Left kidney (tissue), 8 donors: ENCODE data around the gene TBK1. TPM values are rescaled to one million over a fixed set of nuclear protein-coding genes. Genes with fewer than 3 reads are reported as not detected.

Experiments used
- DNase-seq: peaks from one replicate; pipeline ENCODE4 v3.0.0-alpha.2; 2013
- long read RNA-seq, 8 donors: transcript quantifications; one replicate each; lab custom pipeline, GENCODE V29; 2026
- polyA plus RNA-seq: library from polyadenylated mRNA; unstranded; fragments of 120-200 nt; gene quantifications from one replicate; pipeline ENCODE4 v1.2.1, GENCODE V29; 2013; ENCODE audit not compliant: insufficient read length

Gene TBK1
- 29.1 TPM for polyA plus RNA-seq
- long read RNA-seq, donor 1, transcript TBK1-201 (21 exons, 3,256 nt) = major isoform, 5 of 5 reads
- long read RNA-seq, donor 1, partial matches to known transcripts = 0 of 5 reads
- long read RNA-seq, donor 1, other reads (novel, unspliced or antisense) = 0 of 5 reads
- long read RNA-seq, donor 2, partial matches to known transcripts = 6 of 8 reads
- long read RNA-seq, donor 2, other reads (novel, unspliced or antisense) = 0 of 8 reads
- long read RNA-seq, donor 3, partial matches to known transcripts = 0 of 2 reads
- long read RNA-seq, donor 3, other reads (novel, unspliced or antisense) = 0 of 2 reads
- long read RNA-seq, donor 4 = 0 reads
- long read RNA-seq, donor 5, transcript TBK1-201 (21 exons, 3,256 nt) = major isoform, 5 of 5 reads
- long read RNA-seq, donor 5, partial matches to known transcripts = 0 of 5 reads
- long read RNA-seq, donor 5, other reads (novel, unspliced or antisense) = 0 of 5 reads
- long read RNA-seq, donor 6, partial matches to known transcripts = 8 of 10 reads
- long read RNA-seq, donor 6, other reads (novel, unspliced or antisense) = 0 of 10 reads
- long read RNA-seq, donor 7, partial matches to known transcripts = 7 of 9 reads
- long read RNA-seq, donor 7, other reads (novel, unspliced or antisense) = 0 of 9 reads
- long read RNA-seq, donor 8, partial matches to known transcripts = 0 of 2 reads
- long read RNA-seq, donor 8, other reads (novel, unspliced or antisense) = 0 of 2 reads

DNA sequence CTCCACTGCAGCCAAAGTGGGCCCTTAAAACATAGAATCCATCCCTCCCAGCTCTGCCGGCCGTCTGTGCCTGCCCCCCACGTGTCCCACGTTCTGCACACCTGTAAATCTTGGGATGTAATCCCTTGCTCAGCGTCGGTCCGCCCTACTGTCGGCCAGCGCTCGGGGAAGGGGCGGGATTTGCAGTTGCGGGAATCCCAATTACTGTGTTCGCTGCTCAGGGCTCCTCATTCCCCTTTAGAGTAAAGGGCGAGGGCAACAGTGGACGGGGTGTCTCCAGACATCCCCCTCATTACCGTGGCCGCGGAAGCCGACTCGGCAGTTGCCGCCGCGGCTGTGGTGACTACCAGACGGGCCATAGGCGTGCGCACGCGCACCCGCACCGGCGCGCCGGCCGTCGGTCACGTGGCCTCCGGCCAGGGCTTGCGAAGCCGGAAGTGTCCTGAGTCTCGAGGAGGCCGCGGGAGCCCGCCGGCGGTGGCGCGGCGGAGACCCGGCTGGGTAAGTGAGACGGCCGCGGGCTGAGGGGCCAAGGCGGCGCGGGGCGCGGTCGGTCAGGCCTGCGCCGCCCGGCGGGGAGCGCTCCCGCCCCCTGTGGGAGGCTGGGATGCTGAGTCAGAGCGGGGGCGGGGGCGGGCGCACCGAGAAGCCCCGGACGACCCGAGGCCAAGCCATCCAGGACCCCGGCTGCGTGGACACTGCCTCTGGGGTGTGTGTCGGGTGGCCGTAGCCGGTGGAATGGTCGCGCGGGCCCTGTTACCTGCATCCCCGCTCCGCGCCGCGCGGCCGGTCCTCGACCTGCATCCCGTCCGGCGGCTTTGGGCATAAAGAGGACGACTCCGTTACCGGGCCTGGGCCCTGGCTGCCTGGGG is at the start of gene TBK1:
TSS of gene TBK1 (plus strand) at position 434 of the 872 bp plus-strand sequence. CDS start 3,751 bp downstream, outside the sequence.
- DNase-seq = peak; percentile 82

DNA sequence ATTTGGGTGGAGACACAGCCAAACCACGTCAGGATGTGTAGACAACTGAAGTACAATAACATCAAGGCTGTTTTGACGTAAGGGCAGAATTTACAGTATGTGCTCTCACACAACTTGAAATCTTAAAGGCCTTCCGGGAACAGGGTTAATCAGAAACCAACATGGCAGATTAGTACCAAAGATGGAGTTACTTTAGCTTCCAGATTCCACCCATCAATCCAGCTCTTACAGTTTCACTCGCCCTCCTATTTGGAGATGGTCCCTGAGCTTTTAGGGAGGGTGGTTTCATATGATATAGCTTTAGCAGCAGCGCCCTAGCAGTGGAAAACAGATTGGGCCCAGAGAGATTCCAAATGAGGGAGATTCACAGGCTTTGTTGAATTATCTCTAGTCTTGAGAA is 49.7 kb upstream of the TBK1 start:
- DNase-seq = no peak

DNA sequence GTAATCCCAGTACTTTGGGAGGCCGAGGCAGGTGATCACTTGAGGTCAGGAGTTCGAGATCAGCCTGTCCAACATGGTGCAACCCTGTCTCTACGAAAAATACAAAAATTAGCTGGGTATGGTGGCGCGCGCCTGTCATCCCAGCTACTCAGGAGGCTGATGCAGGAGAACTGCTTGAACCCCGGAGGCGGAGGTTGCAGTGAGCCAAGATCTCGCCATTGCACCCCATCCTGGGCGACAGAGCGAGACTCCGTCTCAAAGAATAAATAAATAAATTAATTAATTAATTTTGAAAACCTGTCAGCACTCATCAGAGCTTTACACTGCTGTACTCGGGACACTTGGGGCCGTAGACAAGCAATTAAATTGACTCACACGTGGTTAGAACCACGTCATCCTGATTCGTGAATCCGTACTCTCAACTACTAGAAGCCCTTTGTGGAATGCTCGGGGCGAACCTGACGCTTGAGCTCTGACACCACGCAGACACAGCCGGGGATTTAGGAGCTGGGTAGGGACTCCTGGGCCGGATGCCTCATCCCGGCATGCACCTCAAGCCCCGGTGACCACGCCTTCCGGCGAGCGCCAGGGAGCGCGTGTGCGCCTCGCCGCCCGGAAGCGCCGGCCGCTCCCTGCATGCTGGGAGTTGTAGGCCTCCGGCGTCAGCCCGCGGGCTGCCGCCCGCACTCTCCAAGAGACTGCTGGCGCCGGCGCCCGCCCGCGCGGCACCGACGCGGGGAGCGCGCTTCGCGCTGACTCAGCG is 48.0 kb upstream of the TBK1 start, which contains the start of gene XPOT:
TSS of gene XPOT (plus strand) at position 686 of the 763 bp plus-strand sequence. CDS start 5,644 bp downstream, outside the sequence.
- peak; percentile 93 for DNase-seq

DNA sequence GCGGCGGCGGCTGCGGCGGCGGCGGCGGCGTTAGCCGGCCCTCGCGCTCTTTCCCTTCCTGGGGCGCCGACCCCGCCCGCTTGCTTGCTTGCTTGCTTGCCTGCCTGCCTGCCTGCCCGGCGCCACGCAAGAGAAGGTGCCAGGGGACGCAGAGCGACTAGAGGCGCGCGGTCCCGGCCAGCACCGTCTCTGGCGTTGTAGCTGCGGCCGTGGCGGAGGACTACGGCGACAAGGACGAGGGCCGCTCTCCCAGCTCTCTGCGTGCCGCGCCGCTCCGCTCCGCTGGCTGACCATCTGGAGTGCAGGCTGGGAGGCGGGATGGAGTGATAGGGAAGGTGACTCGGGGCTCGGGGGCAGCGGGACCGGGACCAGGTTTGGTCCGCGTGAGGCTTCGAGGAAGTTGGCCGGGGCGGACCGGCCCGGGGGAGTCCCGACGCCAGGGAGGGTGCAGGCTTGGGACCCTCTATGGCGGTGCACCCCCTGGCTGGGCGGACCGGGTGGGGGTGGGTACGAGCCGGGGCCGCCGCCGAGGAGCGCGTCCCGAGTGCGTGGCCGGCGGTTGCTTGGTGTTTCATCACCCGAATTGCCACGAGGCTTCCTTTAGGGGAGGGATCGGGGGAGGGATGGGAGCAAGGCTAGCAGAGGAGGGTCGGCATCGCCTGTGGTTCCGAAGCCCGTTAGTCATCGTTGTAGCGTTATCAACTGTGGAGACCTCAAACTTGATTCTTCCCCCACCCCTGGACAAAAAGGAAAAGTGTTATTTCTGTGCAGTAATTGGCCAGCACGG is 47.3 kb upstream of the TBK1 start:
- DNase-seq = no peak

DNA sequence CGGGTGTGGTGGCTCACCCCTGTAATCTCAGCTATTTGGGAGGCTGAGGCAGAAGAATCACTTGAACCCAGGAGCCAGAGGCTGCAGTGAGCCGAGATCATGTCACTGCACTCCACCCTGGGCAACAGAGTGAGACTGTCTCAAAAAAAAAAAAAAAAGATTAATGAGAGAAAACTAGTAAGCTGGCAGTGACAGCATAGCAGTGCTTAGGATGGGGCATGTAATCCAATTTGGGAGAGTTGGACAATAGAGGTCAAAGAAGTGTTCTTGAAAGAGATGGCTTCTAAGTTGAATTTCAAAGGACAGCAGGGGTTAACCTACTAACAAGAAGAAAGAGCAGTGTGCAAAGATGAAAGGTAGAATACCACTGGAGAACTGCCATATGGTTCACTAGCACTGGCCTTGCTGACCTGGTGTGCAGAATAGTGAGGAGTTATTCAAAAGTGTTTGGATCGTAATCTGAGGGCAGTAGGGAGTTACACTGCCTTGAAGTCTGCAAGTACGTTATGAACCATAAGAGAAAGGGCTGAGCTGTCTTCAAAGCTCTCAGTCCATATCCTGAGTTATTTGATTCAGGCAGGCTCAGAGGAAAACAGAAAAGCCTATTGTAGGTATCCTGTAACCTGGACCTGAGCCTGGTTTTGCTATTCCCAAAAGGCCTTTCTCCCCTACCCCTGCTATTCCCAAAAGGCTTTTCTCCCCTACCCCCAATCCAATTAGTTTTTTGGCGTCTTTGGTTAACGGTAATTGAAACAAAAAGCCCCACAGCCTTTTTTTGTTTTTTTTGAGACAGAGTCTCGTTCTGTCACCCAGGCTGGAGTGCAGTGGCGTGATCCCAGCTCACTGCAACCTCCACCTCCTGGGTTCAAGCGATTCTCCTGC is 44.3 kb upstream of the TBK1 start:
- no peak for DNase-seq

DNA sequence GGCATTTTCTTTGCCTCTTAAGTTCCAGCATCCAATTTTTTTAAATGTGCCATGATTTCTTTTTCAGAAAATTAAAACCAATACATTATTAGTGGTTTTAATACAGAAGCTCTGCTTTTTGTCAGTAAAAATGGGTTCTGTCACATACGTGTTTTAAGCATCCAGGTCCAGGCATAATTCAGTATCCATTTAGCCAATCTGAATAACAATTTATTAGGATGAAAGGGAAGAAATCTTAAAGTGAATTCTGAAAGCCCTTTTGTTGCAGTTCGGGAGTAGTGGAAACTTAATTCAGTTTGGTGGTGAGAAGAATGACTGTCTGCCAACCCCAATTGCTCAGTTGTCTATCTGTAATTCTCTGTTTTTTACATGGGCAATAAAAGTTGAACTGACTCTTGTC is 40.5 kb upstream of the TBK1 start:
- no peak for DNase-seq

DNA sequence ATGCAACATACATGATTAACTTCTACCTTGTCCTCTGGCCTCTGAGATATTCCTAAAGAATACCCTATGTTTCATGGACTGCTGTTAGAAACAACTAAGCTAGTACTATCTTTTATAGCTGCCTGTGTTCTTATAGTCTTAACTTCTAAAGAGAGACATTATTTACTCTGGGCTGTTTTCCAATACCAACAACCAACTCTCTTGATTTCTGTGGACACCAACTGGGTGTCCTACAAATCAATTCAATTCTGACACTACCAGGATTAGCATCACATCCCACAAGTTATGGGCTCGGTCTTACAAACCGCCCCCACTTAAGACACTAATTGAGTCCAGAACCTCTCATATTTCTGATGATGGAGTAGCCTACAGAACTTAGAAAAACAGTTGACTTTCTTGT is 39.5 kb upstream of the TBK1 start:
- no peak for DNase-seq

DNA sequence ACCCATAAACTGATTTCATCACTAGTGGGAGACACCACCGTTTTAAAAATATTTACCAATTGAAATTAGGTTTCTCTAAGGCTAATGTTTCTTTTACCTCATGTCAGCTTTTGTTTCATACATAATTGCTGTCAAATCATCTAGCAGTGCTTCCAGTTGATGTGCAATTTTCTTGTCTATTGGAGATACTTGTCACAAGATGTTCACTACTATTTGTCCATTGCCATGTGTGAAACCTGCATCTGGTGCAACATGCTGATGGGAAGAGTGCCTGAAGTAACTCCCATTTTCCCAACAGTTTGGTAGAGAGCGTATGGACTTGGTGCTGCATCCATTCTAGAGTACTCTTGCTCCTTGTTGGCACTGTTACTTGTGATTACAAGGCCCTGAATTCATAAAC is 38.0 kb upstream of the TBK1 start:
- DNase-seq = no peak

DNA sequence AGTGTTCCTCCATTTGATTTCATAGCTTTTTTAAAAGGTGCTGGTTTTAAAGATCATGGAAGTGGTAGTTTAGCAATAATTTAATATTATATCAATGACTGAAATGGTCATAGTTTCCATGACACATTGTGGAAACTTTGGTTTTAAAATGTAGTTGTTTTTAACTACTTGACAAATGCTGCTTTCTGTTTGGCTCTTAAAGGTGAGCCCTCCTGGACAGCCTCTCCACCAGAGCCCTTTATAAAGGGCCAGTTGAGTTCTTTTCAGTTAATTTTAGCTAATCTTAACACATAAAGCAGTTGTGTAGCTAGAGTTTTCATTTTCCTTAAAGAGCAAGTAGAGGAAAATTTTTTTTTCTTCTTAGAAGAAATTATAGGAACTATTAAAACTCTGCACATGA is 33.7 kb upstream of the TBK1 start:
- DNase-seq = no peak

DNA sequence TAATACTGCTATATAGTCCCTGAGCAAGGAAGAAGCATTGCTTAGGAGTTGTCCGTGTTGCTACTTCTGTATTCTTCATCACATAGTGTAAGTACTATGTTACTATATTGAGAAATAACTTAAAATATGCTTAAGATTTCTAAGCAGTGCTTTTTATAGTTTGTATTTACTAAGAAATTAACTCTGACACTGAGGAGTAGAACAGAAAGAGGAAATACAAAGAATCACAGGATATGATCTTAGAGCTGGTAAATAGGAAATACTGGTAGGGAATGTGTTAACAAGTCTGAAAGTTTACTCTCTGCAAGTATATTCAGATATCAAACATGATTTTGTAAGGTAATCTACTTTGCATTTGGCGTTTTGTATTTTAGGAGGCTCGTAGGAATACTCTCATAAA is 32.2 kb upstream of the TBK1 start:
- no peak for DNase-seq

DNA sequence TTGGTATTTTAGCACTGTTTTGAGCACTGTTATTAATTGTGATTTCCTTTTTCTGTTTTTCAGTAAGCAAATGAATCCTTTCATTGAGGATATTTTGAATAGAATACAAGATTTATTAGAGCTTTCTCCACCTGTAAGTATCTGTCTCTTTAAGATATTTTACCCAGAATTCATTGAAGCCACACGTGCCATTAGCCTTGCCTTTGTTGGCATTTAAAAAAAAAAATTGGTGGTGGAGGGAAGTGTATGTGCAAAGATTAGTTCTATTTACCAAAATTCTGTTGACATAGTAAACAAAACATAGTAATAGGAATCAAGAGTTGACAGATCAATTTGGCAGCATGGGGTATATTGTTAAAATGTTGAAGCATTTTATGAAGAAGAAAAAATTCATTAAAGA is 23.9 kb upstream of the TBK1 start:
- DNase-seq = no peak

DNA sequence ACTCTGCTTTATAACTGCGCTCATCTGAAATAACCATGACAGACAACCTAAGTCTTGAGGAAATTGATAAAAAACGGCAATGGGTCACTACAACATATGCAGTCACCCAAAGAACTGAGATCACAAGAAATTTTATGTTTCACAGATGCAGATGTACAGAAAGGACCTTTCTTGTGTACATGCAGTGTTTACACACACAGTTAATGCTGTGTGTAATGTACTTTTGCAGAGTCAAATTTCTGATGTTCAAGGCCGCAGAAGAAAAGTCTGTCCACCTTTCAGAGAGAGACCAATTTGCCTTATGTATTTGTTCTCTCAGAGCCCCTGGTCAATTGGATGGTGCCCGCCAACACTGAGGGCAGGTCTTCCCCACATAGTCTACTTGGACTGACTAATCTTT is 23.0 kb upstream of the TBK1 start:
- no peak for DNase-seq

DNA sequence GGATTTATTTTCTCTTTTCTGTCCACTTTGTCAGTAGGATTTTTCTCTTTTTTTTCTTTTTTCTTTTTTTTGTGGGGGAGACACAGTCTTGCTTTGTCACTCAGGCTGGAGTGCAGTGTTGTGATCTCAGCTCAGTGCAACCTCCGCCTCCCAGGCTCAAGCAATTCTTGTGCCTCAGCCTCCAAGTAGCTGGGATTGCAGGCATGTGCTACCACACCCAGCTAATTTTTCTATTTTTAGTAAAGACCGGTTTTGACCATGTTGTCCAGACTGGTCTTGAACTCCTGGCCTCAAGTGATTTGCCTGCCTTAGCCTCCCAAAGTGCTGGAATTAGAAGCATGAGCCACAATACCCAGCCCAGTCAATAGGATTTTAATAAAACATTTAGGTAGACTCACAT is 21.0 kb upstream of the TBK1 start:
- no peak for DNase-seq

DNA sequence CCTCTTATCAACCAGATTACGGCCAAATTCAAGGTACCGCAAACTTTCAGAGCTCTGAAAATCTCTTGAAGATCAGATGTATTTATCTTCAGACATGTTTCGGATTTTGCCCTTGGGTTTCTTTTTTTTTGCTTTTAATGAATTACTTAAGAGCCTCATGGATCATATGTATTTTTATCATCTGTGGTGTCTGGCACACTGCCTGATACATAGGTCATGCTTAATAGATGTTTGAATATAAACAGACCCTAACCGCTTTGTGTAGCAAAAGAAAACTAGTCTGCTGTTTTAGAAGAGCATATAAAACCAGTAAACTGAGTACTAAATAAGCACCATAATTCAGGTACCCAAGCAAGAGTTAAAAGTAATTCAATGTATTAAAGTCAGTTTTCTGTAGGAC is 20.1 kb upstream of the TBK1 start:
- DNase-seq = no peak

DNA sequence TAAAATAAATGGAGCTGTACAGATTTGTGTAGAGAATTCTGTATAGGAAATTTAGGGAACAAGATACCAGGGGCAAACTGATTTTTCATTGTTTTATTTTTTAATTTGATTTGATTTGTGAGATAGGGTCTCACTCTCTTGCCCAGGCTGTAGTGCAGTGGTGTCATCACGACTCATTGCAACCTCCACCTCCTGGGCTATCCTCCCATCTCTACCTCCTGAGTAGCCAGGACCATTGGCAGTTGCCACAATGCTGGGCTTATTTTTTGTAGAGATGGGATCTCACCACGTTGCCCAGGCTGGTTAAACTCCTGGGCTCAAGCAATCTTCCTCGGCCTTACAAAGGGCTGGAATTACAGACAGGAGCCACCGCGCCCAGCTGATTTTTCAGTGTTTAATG is 18.0 kb upstream of the TBK1 start:
- DNase-seq = no peak

DNA sequence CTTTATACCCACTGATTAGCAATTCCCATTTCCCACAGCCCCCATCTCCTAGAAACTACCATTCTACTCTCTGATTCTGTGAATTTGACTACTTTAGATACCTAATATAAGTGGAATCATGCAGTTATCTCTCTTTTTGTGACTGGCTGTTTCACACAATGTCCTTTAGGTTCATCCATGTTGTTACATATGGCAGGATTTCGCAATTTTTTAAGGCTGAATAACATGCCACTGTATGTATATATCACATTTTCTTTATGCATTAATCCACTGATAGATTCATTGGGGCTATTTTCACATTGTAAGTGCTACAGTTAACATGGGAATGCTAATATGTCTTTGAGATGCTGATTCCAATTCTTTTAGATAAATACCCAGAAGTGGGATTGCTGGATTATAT is 11.8 kb upstream of the TBK1 start:
- no peak for DNase-seq

DNA sequence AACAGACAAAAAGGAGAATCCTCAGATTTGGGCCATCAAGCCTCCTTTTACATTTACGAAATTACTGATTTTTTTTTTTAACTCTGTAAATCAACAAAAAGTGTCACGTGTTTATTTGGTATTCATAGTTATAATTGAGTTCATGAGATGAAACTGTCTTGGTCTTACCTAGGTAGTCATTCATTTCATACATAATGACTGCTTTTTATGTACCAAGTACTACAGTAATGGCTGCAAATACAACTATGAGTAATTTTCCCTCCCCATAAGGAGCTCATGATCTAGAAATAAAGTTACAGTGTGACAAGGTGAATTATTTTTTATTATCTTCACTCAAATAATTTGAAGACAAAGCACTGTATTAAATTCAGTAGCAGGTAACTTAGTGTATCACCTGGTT is 6.4 kb upstream of the TBK1 start:
- DNase-seq = no peak

DNA sequence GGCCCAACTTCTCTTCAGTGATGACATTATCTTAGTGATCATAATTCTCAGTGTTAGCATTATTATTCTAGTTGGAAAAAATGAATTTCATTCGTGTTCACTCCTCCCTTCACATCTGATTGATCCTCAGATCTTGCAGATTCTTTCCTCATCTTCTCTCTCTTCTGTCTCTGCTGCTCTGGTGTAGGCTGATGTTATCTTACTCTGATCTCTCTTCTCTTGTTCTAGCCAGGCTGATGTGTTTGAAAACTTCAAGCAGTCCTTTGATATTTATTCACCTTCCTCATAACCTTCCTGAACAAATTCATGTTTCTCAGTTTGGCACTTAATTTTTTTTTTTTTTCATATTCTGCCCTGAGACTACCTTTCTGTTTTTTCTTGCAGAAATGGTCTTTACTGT is 5.6 kb upstream of the TBK1 start:
- DNase-seq = no peak

DNA sequence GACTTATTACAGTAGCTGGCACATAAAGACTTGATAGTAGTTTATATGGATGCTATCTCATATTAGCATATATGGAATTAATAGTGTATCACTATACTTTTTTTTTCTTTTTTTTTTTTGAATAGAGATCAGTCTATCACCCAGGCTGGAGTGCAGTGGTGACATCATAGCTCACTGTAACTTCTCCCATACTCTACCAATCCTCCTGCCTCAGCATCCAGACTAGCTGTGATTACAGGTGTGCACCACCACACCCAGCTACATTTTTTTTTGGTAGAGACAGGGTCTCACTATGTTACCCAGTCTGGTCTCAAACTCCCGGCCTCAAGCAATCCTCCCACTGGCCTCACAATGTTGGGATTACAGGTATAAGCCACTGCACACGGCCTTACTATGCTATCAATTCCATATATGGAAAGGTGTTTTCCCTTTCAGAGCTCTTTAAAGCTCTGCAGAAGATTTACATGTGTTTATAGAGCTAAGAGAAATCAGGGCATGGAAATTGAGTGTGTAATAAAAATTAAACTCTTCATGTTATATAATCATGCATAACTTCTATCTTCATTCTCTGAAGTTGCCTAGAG is 1.8 kb upstream of the TBK1 start:
- no peak for DNase-seq
